ENCODE data around the gene ADIPOR2.

Gene ADIPOR2

GRCh38 chr12:1832801-1833595 is 142.1 kb downstream of the ADIPOR2 start:
- 73% methylated on average over 17 of the region's 17 CpGs for WGBS

GRCh38 chr12:1833596-1834028 is 142.7 kb downstream of the ADIPOR2 start:
- Histone ChIP-seq H3K36me3 (ENCODE audit: control insufficient read depth in 1 of 2, insufficient read depth in 2 of 2, low read depth in 1 of 2, low read length in 2 of 2) (no peaks in the 10 kb centered on the region), H3K18ac (ENCODE audit: low read depth in 1 of 2, low read length in 2 of 2) (no peak overlapping the region), H3K4ac (ENCODE audit: low read depth in 1 of 2, low read length in 2 of 2) (no peak overlapping the region), H2BK15ac (ENCODE audit: low read depth, poor library complexity, severe bottlenecking) (no peak overlapping the region), H3K27ac (ENCODE audit: low read length, poor library complexity, severe bottlenecking) (no peak overlapping the region), H2BK5ac (ENCODE audit: low read depth, low read length, poor library complexity, severe bottlenecking) (no peak overlapping the region), H4K91ac (ENCODE audit: low read length) (no peak overlapping the region), H3K9ac (ENCODE audit: low read length) (no peak overlapping the region), H2AK5ac (ENCODE audit: low read length, severe bottlenecking) (no peak overlapping the region), H3K23ac (ENCODE audit: low read length in 2 of 2) (no peak overlapping the region), H4K8ac (ENCODE audit: low read length) (no peak overlapping the region), H3K9me3 (ENCODE audit: control insufficient read depth, low read length) (no peaks in the 10 kb centered on the region), H2AFZ (ENCODE audit: low read depth, low read length) (no peak overlapping the region), H3K4me3 (ENCODE audit: insufficient read depth in 1 of 2, low read depth in 1 of 2, low read length in 2 of 2) (no peak overlapping the region), H3K27me3 (ENCODE audit: control insufficient read depth in 1 of 2, insufficient read depth in 1 of 2, low read length in 2 of 2) (peaks cover 53 to 81% of the 10 kb centered on the region in 2 experiments), H3K4me1 (ENCODE audit: control insufficient read depth, insufficient read depth, low read depth, low read length) (peaks cover 28% of the 10 kb centered on the region), H2BK120ac (ENCODE audit: low read depth, low read length) (no peak overlapping the region), H3K4me2 (ENCODE audit: low read length, poor library complexity, severe bottlenecking) (no peak overlapping the region), H2BK12ac (ENCODE audit: low read length in 2 of 2) (no peak overlapping the region), H3K14ac (ENCODE audit: low read length in 2 of 2) (no peak overlapping the region), H3K79me1 (replicated peaks; ENCODE audit: low read length, poor library complexity, severe bottlenecking) (no peaks in the 10 kb centered on the region)
- DNase-seq, result no peak
- 92% methylated on average over 10 of the region's 10 CpGs for whole genome bisulfite sequencing

More at GRCh38 chr12:1832801-1833595, 142.1 kb downstream of the ADIPOR2 start:
- H3K27me3 ChIP-seq (ENCODE audit: control insufficient read depth in 1 of 2, insufficient read depth in 1 of 2, low read length in 2 of 2), result peaks cover 54 to 80% of the 10 kb centered on the region in 2 experiments
- H2BK15ac ChIP-seq (ENCODE audit: low read depth, poor library complexity, severe bottlenecking), result no peak overlapping the region
- H3K4me1 ChIP-seq (ENCODE audit: control insufficient read depth, insufficient read depth, low read depth, low read length), result peaks cover 22% of the 10 kb centered on the region
- H4K91ac ChIP-seq (ENCODE audit: low read length), result no peak overlapping the region
- no peaks in the 10 kb centered on the region for H3K9me3 ChIP-seq (ENCODE audit: control insufficient read depth, low read length)
- H2BK120ac ChIP-seq (ENCODE audit: low read depth, low read length), result no peak overlapping the region
- H3K27ac ChIP-seq (ENCODE audit: low read length, poor library complexity, severe bottlenecking), result no peak overlapping the region
- no peak overlapping the region for H3K4me3 ChIP-seq (ENCODE audit: insufficient read depth in 1 of 2, low read depth in 1 of 2, low read length in 2 of 2)
- no peak overlapping the region for H3K23ac ChIP-seq (ENCODE audit: low read length in 2 of 2)
- H2AFZ ChIP-seq (ENCODE audit: low read depth, low read length), result no peak overlapping the region
- H2BK5ac ChIP-seq (ENCODE audit: low read depth, low read length, poor library complexity, severe bottlenecking), result no peak overlapping the region
- no peak overlapping the region for H3K4ac ChIP-seq (ENCODE audit: low read depth in 1 of 2, low read length in 2 of 2)
- no peak overlapping the region for H3K18ac ChIP-seq (ENCODE audit: low read depth in 1 of 2, low read length in 2 of 2)
- no peak overlapping the region for H3K9ac ChIP-seq (ENCODE audit: low read length)
- no peaks in the 10 kb centered on the region for H3K79me1 ChIP-seq (replicated peaks; ENCODE audit: low read length, poor library complexity, severe bottlenecking)
- no peaks in the 10 kb centered on the region for H3K36me3 ChIP-seq (ENCODE audit: control insufficient read depth in 1 of 2, insufficient read depth in 2 of 2, low read depth in 1 of 2, low read length in 2 of 2)
- H2BK12ac ChIP-seq (ENCODE audit: low read length in 2 of 2), result no peak overlapping the region
- H2AK5ac ChIP-seq (ENCODE audit: low read length, severe bottlenecking), result no peak overlapping the region
- no peak overlapping the region for H3K14ac ChIP-seq (ENCODE audit: low read length in 2 of 2)
- no peak for DNase-seq
- H4K8ac ChIP-seq (ENCODE audit: low read length), result no peak overlapping the region
- H3K4me2 ChIP-seq (ENCODE audit: low read length, poor library complexity, severe bottlenecking), result no peak overlapping the region

GRCh38 chr12:1834186-1834925 is 143.5 kb downstream of the ADIPOR2 start:
- Histone ChIP-seq H3K9me3 (ENCODE audit: control insufficient read depth, low read length) (no peaks in the 10 kb centered on the region), H2BK15ac (ENCODE audit: low read depth, poor library complexity, severe bottlenecking) (no peak overlapping the region), H3K23ac (ENCODE audit: low read length in 2 of 2) (no peak overlapping the region), H3K79me1 (replicated peaks; ENCODE audit: low read length, poor library complexity, severe bottlenecking) (no peaks in the 10 kb centered on the region), H3K9ac (ENCODE audit: low read length) (no peak overlapping the region), H2BK12ac (ENCODE audit: low read length in 2 of 2) (no peak overlapping the region), H3K4me1 (ENCODE audit: control insufficient read depth, insufficient read depth, low read depth, low read length) (peaks cover 35% of the 10 kb centered on the region), H3K27ac (ENCODE audit: low read length, poor library complexity, severe bottlenecking) (no peak overlapping the region), H4K91ac (ENCODE audit: low read length) (no peak overlapping the region), H3K4me2 (ENCODE audit: low read length, poor library complexity, severe bottlenecking) (no peak overlapping the region), H4K8ac (ENCODE audit: low read length) (no peak overlapping the region), H3K36me3 (ENCODE audit: control insufficient read depth in 1 of 2, insufficient read depth in 2 of 2, low read depth in 1 of 2, low read length in 2 of 2) (no peaks in the 10 kb centered on the region), H2AFZ (ENCODE audit: low read depth, low read length) (no peak overlapping the region), H3K18ac (ENCODE audit: low read depth in 1 of 2, low read length in 2 of 2) (no peak overlapping the region), H3K27me3 (ENCODE audit: control insufficient read depth in 1 of 2, insufficient read depth in 1 of 2, low read length in 2 of 2) (peaks cover 45 to 80% of the 10 kb centered on the region in 2 experiments), H2BK120ac (ENCODE audit: low read depth, low read length) (no peak overlapping the region), H3K14ac (ENCODE audit: low read length in 2 of 2) (peak overlapping the region in 1 of 2 experiments; percentile 9), H2BK5ac (ENCODE audit: low read depth, low read length, poor library complexity, severe bottlenecking) (no peak overlapping the region), H3K4ac (ENCODE audit: low read depth in 1 of 2, low read length in 2 of 2) (no peak overlapping the region), H2AK5ac (ENCODE audit: low read length, severe bottlenecking) (no peak overlapping the region), H3K4me3 (ENCODE audit: insufficient read depth in 1 of 2, low read depth in 1 of 2, low read length in 2 of 2) (no peak overlapping the region)
- no peak for DNase-seq
- WGBS, result 90% methylated on average over 34 of the region's 34 CpGs

All from mesenchymal stem cell (in vitro differentiated cells and primary cell).